H1 (cell line): ENCODE measurements around the gene BLVRA. TPM values are rescaled to one million over a fixed set of nuclear protein-coding genes. Genes with fewer than 3 reads are reported as not detected.

ENCODE experiments used
- CTCF ChIA-PET: fragments of 300-600 bp; sonication (Branson Sonifier 250); formaldehyde crosslinking; loops from one replicate; lab custom pipeline; 2021; ENCODE audit not compliant: partially characterized antibody; lab: Charles Lee
- POLR2A ChIA-PET: fragments of 300-600 bp; sonication (Branson Sonifier 250); formaldehyde crosslinking; loops from one replicate; lab custom pipeline; 2021; ENCODE audit warnings: inconsistent platforms; ENCODE audit not compliant: partially characterized antibody; lab: Charles Lee
- DNase-seq, 2 experiments: peaks; one replicate each; pipeline versions ENCODE4 v3.0.0 to v3.0.0-alpha.2; 2010 to 2022; ENCODE audit warnings: low spot score in 2 of 2, low read depth in 1 of 2, mixed read lengths in 1 of 2
- FAIRE-seq: peaks from 2 replicates; lab custom pipeline; 2011; peaks lifted over from hg19 to GRCh38; lab: Jason Lieb, UNC
- H2AFZ ChIP-seq: 2 replicates; pipeline ENCODE4 v1.8.1; 2012; ENCODE audit warnings: low read length, inconsistent platforms
- H2AK5ac ChIP-seq: 2 replicates; pipeline ENCODE4 v1.6.1; 2013; ENCODE audit warnings: low read depth, low read length
- H2BK120ac ChIP-seq: replicated peaks from 2 replicates; pipeline ENCODE3; 2013; ENCODE audit warnings: low read depth, low read length, inconsistent platforms
- H2BK12ac ChIP-seq: 2 replicates; pipeline ENCODE4 v1.6.1; 2013; ENCODE audit warnings: low read depth, low read length
- H2BK15ac ChIP-seq: 2 replicates; pipeline ENCODE4 v1.6.1; 2013; ENCODE audit warnings: low read length
- H2BK20ac ChIP-seq: 2 replicates; pipeline ENCODE4 v1.6.1; 2013; ENCODE audit warnings: low read length
- H2BK5ac ChIP-seq: 2 replicates; pipeline ENCODE4 v1.6.1; 2013; ENCODE audit warnings: low read depth, low read length
- H3K14ac ChIP-seq: 2 replicates; pipeline ENCODE4 v1.6.1; 2013; ENCODE audit warnings: inconsistent platforms; ENCODE audit not compliant: insufficient read length
- H3K18ac ChIP-seq: 2 replicates; pipeline ENCODE4 v1.6.1; 2013; ENCODE audit warnings: low read length; ENCODE audit errors: extremely low read depth
- H3K23ac ChIP-seq: 2 replicates; pipeline ENCODE4 v1.6.1; 2013; ENCODE audit warnings: inconsistent platforms; ENCODE audit not compliant: insufficient read length
- H3K23me2 ChIP-seq: 2 replicates; pipeline ENCODE4 v1.6.1; 2013; ENCODE audit warnings: low read depth, low read length
- H3K27ac ChIP-seq: 2 replicates; pipeline ENCODE4 v1.6.1; 2011; ENCODE audit warnings: low read depth, low read length, inconsistent platforms
- H3K27me3 ChIP-seq, 4 experiments: replicated peaks in 1 of 4; 1 replicate in 1 of 4; 2 replicates in 3 of 4; pipeline versions ENCODE4 v1.6.1 to v1.8.1; 2011 to 2013; ENCODE audit warnings: low read length in 3 of 4, mild to moderate bottlenecking in 3 of 4, inconsistent platforms in 2 of 4, mixed read lengths in 2 of 4, moderate library complexity in 1 of 4; ENCODE audit not compliant: control insufficient read depth in 3 of 4, insufficient read depth in 3 of 4; ENCODE audit errors: extremely low read depth in 1 of 4
- H3K36me3 ChIP-seq, 4 experiments: 2 replicates each; pipeline versions ENCODE4 v1.6.1 to v1.8.1; 2011 to 2013; ENCODE audit warnings: mild to moderate bottlenecking in 4 of 4, low read length in 3 of 4, moderate library complexity in 2 of 4, control low read depth in 1 of 4, inconsistent platforms in 1 of 4; ENCODE audit not compliant: insufficient read depth in 4 of 4, control insufficient read depth in 2 of 4
- H3K4ac ChIP-seq: replicated peaks from 2 replicates; pipeline ENCODE3; 2013; ENCODE audit warnings: low read length, low read depth, mixed read lengths, inconsistent platforms; ENCODE audit not compliant: insufficient read length
- H3K4me1 ChIP-seq, 4 experiments: replicated peaks in 1 of 4; 1 replicate in 1 of 4; 2 replicates in 3 of 4; pipeline versions ENCODE4 v1.6.1 to v1.8.1; 2011 to 2013; ENCODE audit warnings: low read length in 3 of 4, inconsistent platforms in 2 of 4, mixed read lengths in 1 of 4; ENCODE audit not compliant: insufficient read depth in 4 of 4, control insufficient read depth in 3 of 4
- H3K4me2 ChIP-seq, 2 experiments: 2 replicates each; pipeline versions ENCODE4 v1.6.1 to v1.8.1; 2011 to 2013; ENCODE audit warnings: low read depth in 2 of 2, low read length in 2 of 2, control low read depth in 1 of 2, inconsistent platforms in 1 of 2, mild to moderate bottlenecking in 1 of 2; ENCODE audit not compliant: insufficient read depth in 1 of 2
- H3K4me3 ChIP-seq, 4 experiments: fragments of 200-600, 300-600 bp in 1 of 4; sonication (generic), shearing (Covaris generic), sonication (Bioruptor Twin) in 1 of 4; 2 replicates each; pipeline versions ENCODE4 v1.5.1 to v1.8.1; 2011 to 2016; ENCODE audit warnings: low read length in 4 of 4, low read depth in 3 of 4, control low read depth in 2 of 4, inconsistent platforms in 2 of 4, mild to moderate bottlenecking in 2 of 4, mixed read lengths in 1 of 4, moderate library complexity in 1 of 4; ENCODE audit not compliant: insufficient read depth in 2 of 4; ENCODE audit errors: extremely low read depth in 1 of 4
- H3K56ac ChIP-seq: replicated peaks from 2 replicates; pipeline ENCODE3; 2013; ENCODE audit warnings: low read depth, mild to moderate bottlenecking, mixed read lengths, low read length, inconsistent platforms; ENCODE audit not compliant: insufficient read length
- H3K79me1 ChIP-seq: 2 replicates; pipeline ENCODE4 v1.6.1; 2013; ENCODE audit warnings: low read depth, low read length, control low read depth
- H3K79me2 ChIP-seq, 2 experiments: 2 replicates each; pipeline versions ENCODE4 v1.6.1 to v1.8.1; 2012 to 2013; ENCODE audit warnings: low read length in 2 of 2, mild to moderate bottlenecking in 2 of 2, inconsistent platforms in 1 of 2; ENCODE audit not compliant: insufficient read depth in 2 of 2, control insufficient read depth in 1 of 2
- H3K9ac ChIP-seq, 4 experiments: replicated peaks in 1 of 4; 1 replicate in 1 of 4; 2 replicates in 3 of 4; pipeline versions ENCODE4 v1.6.1 to v1.8.1; 2011 to 2013; ENCODE audit warnings: low read depth in 3 of 4, low read length in 3 of 4, control low read depth in 2 of 4, mild to moderate bottlenecking in 2 of 4, moderate library complexity in 2 of 4, inconsistent platforms in 1 of 4; ENCODE audit errors: extremely low read depth in 1 of 4
- H3K9me3 ChIP-seq, 2 experiments: 2 replicates each; pipeline versions ENCODE4 v1.6.1 to v1.8.1; 2012 to 2013; ENCODE audit warnings: mild to moderate bottlenecking in 2 of 2, moderate library complexity in 2 of 2, control low read depth in 1 of 2, inconsistent platforms in 1 of 2, low read depth in 1 of 2, low read length in 1 of 2, mixed read lengths in 1 of 2; ENCODE audit not compliant: insufficient read depth in 2 of 2
- H4K20me1 ChIP-seq, 2 experiments: replicated peaks in 1 of 2; 2 replicates each; pipeline versions ENCODE3 to v1.8.1; 2011 to 2013; ENCODE audit warnings: inconsistent platforms in 2 of 2, low read length in 2 of 2, mild to moderate bottlenecking in 1 of 2; ENCODE audit not compliant: insufficient read depth in 2 of 2, control insufficient read depth in 1 of 2
- H4K5ac ChIP-seq: 2 replicates; pipeline ENCODE4 v1.6.1; 2013; ENCODE audit warnings: low read length, low read depth, mixed read lengths, inconsistent platforms; ENCODE audit not compliant: insufficient read length
- H4K8ac ChIP-seq: 2 replicates; pipeline ENCODE4 v1.8.0; 2013; ENCODE audit warnings: mild to moderate bottlenecking, moderate library complexity, low read length, inconsistent platforms; ENCODE audit not compliant: insufficient read depth; ENCODE audit errors: extremely low read depth
- H4K91ac ChIP-seq: replicated peaks from 2 replicates; pipeline ENCODE3; 2013; ENCODE audit warnings: low read length, mixed read lengths, inconsistent platforms; ENCODE audit not compliant: insufficient read length
- ASH2L ChIP-seq: fragments of 200-600, 300-600 bp; sonication (generic); IDR thresholded peaks from one replicate; pipeline ENCODE4 v1.7.1; 2017; ENCODE audit warnings: low read length
- BRCA1 ChIP-seq: IDR thresholded peaks from 2 replicates; pipeline ENCODE4 v1.6.1; 2012; ENCODE audit warnings: low read depth, low read length, improper control_type of control experiment
- CTBP2 ChIP-seq: IDR thresholded peaks from 2 replicates; pipeline ENCODE4 v1.7.0; 2011; ENCODE audit warnings: borderline replicate concordance, mild to moderate bottlenecking, moderate library complexity, mixed read lengths, low read length; ENCODE audit not compliant: insufficient read depth, insufficient read length
- EZH2 ChIP-seq: fragments of 200-600 bp; sonication (generic); IDR thresholded peaks from 2 replicates; pipeline ENCODE4 v1.7.1; 2012; ENCODE audit warnings: low read depth, mild to moderate bottlenecking, moderate library complexity, low read length, inconsistent platforms; ENCODE audit not compliant: severe bottlenecking
- HDAC2 ChIP-seq, 2 experiments: fragments of 300-600 bp in 1 of 2; sonication (generic) in 1 of 2; IDR thresholded peaks; 2 replicates each; pipeline ENCODE4 v1.6.1; 2011 to 2012; ENCODE audit warnings: low read depth in 2 of 2, low read length in 2 of 2, mild to moderate bottlenecking in 2 of 2, moderate library complexity in 2 of 2, borderline replicate concordance in 1 of 2, inconsistent platforms in 1 of 2
- KDM5A ChIP-seq: fragments of 200-600 bp; IDR thresholded peaks from 2 replicates; pipeline ENCODE4 v1.7.1; 2012; ENCODE audit warnings: mild to moderate bottlenecking, low read length, inconsistent platforms, mixed read lengths
- RAD21 ChIP-seq, 2 experiments: IDR thresholded peaks in 1 of 2; conservative IDR thresholded peaks in 1 of 2; 2 replicates each; pipeline ENCODE4 v1.6.1; 2011; ENCODE audit warnings: low read depth in 2 of 2, low read length in 2 of 2, improper control_type of control experiment in 1 of 2, inconsistent platforms in 1 of 2, mild to moderate bottlenecking in 1 of 2, moderate library complexity in 1 of 2
- SIN3A ChIP-seq, 2 experiments: IDR thresholded peaks in 1 of 2; conservative IDR thresholded peaks in 1 of 2; 2 replicates each; pipeline ENCODE4 v1.6.1; 2011 to 2012; ENCODE audit warnings: low read length in 2 of 2, improper control_type of control experiment in 1 of 2, low read depth in 1 of 2, mild to moderate bottlenecking in 1 of 2
- TBP ChIP-seq: IDR thresholded peaks from 2 replicates; pipeline ENCODE4 v1.6.1; 2011; ENCODE audit warnings: low read depth, low read length, improper control_type of control experiment
- TCF12 ChIP-seq: IDR thresholded peaks from 2 replicates; pipeline ENCODE4 v1.6.1; 2011; ENCODE audit warnings: low read depth, mild to moderate bottlenecking, low read length
- WGBS, 2 experiments: shearing (Covaris generic) in 1 of 2; methylation state at CpG; one replicate each; pipeline versions ENCODE4 v1.1.6 to v1.1.7; 2013 to 2015; ENCODE audit warnings: low lambda C conversion rate in 2 of 2, mixed read lengths in 2 of 2, inconsistent platforms in 1 of 2, low coverage in 1 of 2, missing lambda C conversion rate in 1 of 2; ENCODE audit not compliant: insufficient replicate concordance in 2 of 2, insufficient coverage in 1 of 2, insufficient read length in 1 of 2; ENCODE audit errors: extremely low coverage in 1 of 2, missing lambda C conversion rate in 1 of 2; 5-methylcytosine and 5-hydroxymethylcytosine counted together
- polyA plus RNA-seq, 7 experiments: library from polyadenylated mRNA; depleted of rRNA in 3 of 7; stranded (reverse) in 5 of 7; unstranded in 2 of 7; fragments of >200 nt in 5 of 7; fragments of 200-250 nt in 2 of 7; gene quantifications; 1 replicate in 5 of 7; 2 replicates in 1 of 7; 4 replicates in 1 of 7; pipeline versions ENCODE4 v1.2.1 to v1.2.3, GENCODE V29; 2011 to 2013; ENCODE audit warnings: missing spikeins in 2 of 7, mixed read lengths in 2 of 7
- total RNA-seq: library from RNA; stranded (reverse); fragmentation: NEBNext Ultra II Directional; extraction: Animal tissue kit (Norgen Biotek cat#: 25700); gene quantifications from 2 replicates; pipeline ENCODE4 v1.2.1, GENCODE V29; 2021

Gene BLVRA
- total and polyA plus RNA-seq, 2 of the 8 experiments (the other 6 are each of a cell fraction or from before 2014, with no cell fraction given): 16.1 to 37.1 TPM

DNA sequence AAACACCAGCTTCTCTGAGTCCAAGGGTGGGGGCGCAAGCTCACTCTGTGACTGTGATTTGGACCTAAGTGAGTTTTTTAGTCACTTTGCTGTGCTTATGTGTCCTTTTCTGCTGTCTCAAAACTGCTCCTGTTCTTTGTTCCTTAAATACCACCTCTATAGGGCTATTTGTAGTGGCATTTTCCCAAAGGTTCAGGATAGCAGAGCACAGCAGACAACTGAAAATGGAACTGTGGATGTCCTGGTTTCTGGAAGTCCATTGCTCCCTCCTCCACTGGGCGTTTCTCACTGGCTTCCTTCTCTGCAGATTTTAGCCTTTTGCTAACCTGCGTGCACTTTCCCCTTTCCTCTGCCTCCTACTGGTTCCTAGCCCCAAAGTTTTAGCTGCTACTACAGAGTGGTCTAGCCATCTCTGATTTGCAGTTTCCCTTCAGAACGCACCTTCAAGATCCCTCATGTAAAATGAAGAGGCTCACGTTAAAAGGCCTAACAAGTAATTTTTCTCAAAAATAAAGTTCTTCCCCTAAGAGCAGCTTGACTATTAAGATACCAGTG is 25.6 kb downstream of the BLVRA start:
- no peak for TF ChIP-seq HDAC2 (IDR thresholded peaks at IDR 0.05; ENCODE audit: borderline replicate concordance in 1 of 2, low read depth in 2 of 2, low read length in 2 of 2)
- no peak for TF ChIP-seq EZH2
- no peak for TF ChIP-seq KDM5A
- no peak for TF ChIP-seq RAD21 (IDR thresholded peaks at IDR 0.05 in 1 of 2, conservative IDR thresholded peaks at IDR 0.05 in 1 of 2; ENCODE audit: low read depth in 2 of 2, low read length in 2 of 2)
- TF ChIP-seq TBP: no peak
- no peak for TF ChIP-seq CTBP2
- TF ChIP-seq ASH2L: no peak
- TF ChIP-seq TCF12: no peak
- TF ChIP-seq SIN3A (conservative IDR thresholded peaks at IDR 0.05 in 1 of 2, IDR thresholded peaks at IDR 0.05 in 1 of 2; ENCODE audit: low read depth in 1 of 2, low read length in 2 of 2): no peak
- no peak for TF ChIP-seq BRCA1
- Histone ChIP-seq H4K91ac (no peak overlapping the region), H2BK12ac (no peak overlapping the region), H3K4me2 (no peak overlapping the region), H3K9me3 (peaks cover 0 to under 1% of the 10 kb centered on the region in 2 experiments; a peak in 1 of 4 replicates), H3K27ac (no peak overlapping the region), H3K4ac (no peak overlapping the region), H3K27me3 (no peaks in the 10 kb centered on the region), H3K23ac (no peak overlapping the region), H4K5ac (no peak overlapping the region), H2AK5ac (no peak overlapping the region), H3K56ac (no peak overlapping the region), H4K8ac (no peak overlapping the region), H4K20me1 (no peaks in the 10 kb centered on the region), H3K79me2 (no peaks in the 10 kb centered on the region), H2AFZ (no peak overlapping the region), H3K14ac (no peak overlapping the region), H2BK20ac (no peak overlapping the region), H3K4me3 (no peak overlapping the region), H3K18ac (no peak overlapping the region), H3K9ac (no peak overlapping the region), H3K4me1 (no peaks in the 10 kb centered on the region), H2BK120ac (no peak overlapping the region), H3K23me2 (no peaks in the 10 kb centered on the region; the same call in 1 of the 2 replicates), H3K36me3 (peaks cover 0 to 2% (median 1%) of the 10 kb centered on the region in 4 experiments; a peak in 4 of 8 replicates), H2BK5ac (no peak overlapping the region), H2BK15ac (no peak overlapping the region), H3K79me1 (no peaks in the 10 kb centered on the region; the same call in 1 of the 2 replicates)
- WGBS, 2 experiments: 75% methylated on average over 5 of the region's 5 CpGs; no CpG with 5 or more reads in 1 of the 2 experiments
- ChIA-PET POLR2A (no interaction called here), CTCF (interaction anchor here (0.9 to 1.3 kb wide), 2 partner anchors 20 to 56 kb away, joined by 3 read pairs; no protein-coding TSS in a partner anchor)
- no peak for DNase-seq
- no peak for FAIRE-seq
